Mucosa of rectum (tissue), 2 donors: ENCODE data around the gene MRPL12.

Experiments used
- H3K27ac ChIP-seq, 2 donors: one replicate each; pipeline ENCODE4 v1.7.0; 2013; ENCODE audit warnings: inconsistent platforms in 2 of 2, low read depth in 2 of 2, low read length in 2 of 2
- H3K27me3 ChIP-seq, 2 donors: one replicate each; pipeline ENCODE4 v1.7.0; 2013; ENCODE audit warnings: low read length in 2 of 2; ENCODE audit not compliant: control insufficient read depth in 2 of 2, insufficient read depth in 2 of 2
- H3K36me3 ChIP-seq, 2 donors: one replicate each; pipeline ENCODE4 v1.7.0; 2013; ENCODE audit warnings: low read length in 2 of 2; ENCODE audit not compliant: control insufficient read depth in 2 of 2, insufficient read depth in 2 of 2
- H3K4me1 ChIP-seq, 2 donors: one replicate each; pipeline ENCODE4 v1.7.0; 2013; ENCODE audit warnings: low read length in 2 of 2, mild to moderate bottlenecking in 1 of 2; ENCODE audit not compliant: control insufficient read depth in 2 of 2, insufficient read depth in 2 of 2
- H3K4me3 ChIP-seq, 2 donors: one replicate each; pipeline ENCODE4 v1.7.0; 2013; ENCODE audit warnings: low read length in 2 of 2
- H3K9ac ChIP-seq, 2 donors: one replicate each; pipeline ENCODE4 v1.7.0; 2013; ENCODE audit warnings: low read length in 2 of 2, low read depth in 1 of 2, mild to moderate bottlenecking in 1 of 2
- H3K9me3 ChIP-seq, 2 donors: one replicate each; pipeline ENCODE4 v1.7.0; 2013; ENCODE audit warnings: low read length in 2 of 2; ENCODE audit not compliant: control insufficient read depth in 2 of 2
- donor health status: healthy.
- donor health status: Normal muscosa, but diverticular disease.

MRPL12 gene

GRCh38 chr17:81710514-81711308, 7.5 kb downstream of the MRPL12 start:
- Histone ChIP-seq H3K9ac (peak overlapping the region; percentile 44 to 61), H3K4me1 (peaks cover 32 to 35% of the 10 kb centered on the region in 2 donors)

GRCh38 chr17:81711814-81712467, 8.8 kb downstream of the MRPL12 start, which contains the start of gene SLC25A10:
Gene SLC25A10 (plus strand): TSS chr17:81712284. CDS start chr17:81712427, 143 bp downstream.
- Histone ChIP-seq H3K36me3 (peaks cover 10 to 17% of the 10 kb centered on the region in 2 donors), H3K9ac (peak within 1 kb of the TSS; percentile 74 to 77), H3K27ac (peak within 1 kb of the TSS; percentile 78 to 83), H3K4me1 (peaks cover 32 to 35% of the 10 kb centered on the region in 2 donors), H3K4me3 (peak within 1 kb of the TSS; percentile 75 to 76), H3K9me3 (no peaks in the 10 kb centered on the region), H3K27me3 (no peaks in the 10 kb centered on the region)

More at GRCh38 chr17:81710514-81711308, 7.5 kb downstream of the MRPL12 start:
- H3K27me3 ChIP-seq, result no peaks in the 10 kb centered on the region
- H3K4me3 ChIP-seq, result peak overlapping the region; percentile 75 to 76
- peak overlapping the region; percentile 76 to 83 for H3K27ac ChIP-seq
- peaks cover 18 to 24% of the 10 kb centered on the region in 2 donors for H3K36me3 ChIP-seq
- H3K9me3 ChIP-seq, result no peaks in the 10 kb centered on the region

DNA sequence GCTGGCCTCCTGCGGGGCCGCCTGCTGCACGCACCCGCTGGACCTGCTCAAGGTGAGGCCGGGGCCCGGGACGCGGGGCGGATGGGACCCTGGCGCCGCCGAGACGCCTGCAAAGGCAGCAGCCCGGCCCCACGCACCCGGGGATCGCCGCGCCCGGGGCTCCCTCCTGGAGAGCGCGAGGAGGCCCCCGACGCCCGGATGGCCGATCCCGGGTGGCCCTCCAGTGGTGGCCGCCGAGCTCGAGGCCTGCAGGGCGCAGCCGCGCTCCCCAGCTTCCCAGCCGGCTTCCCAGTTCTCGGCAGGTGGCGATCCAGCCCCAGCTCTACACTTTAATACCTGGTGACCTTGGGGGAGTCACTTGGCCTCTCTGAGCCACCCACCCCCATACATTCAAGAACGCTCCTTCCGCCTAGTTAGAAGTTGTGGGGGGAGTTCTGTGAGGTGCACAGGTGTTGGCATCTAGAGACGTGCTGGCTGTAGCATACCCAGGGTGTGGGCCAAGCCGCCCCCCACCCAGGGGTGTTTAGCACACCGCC, 9.4 kb downstream of the MRPL12 start:
- H3K27ac ChIP-seq, result peak overlapping the region; percentile 78 to 83
- peak overlapping the region; percentile 74 to 77 for H3K9ac ChIP-seq
- no peaks in the 10 kb centered on the region for H3K27me3 ChIP-seq
- no peaks in the 10 kb centered on the region for H3K9me3 ChIP-seq
- peak overlapping the region; percentile 75 to 76 for H3K4me3 ChIP-seq
- H3K36me3 ChIP-seq, result peaks cover 4 to 12% of the 10 kb centered on the region in 2 donors
- peaks cover 32 to 35% of the 10 kb centered on the region in 2 donors for H3K4me1 ChIP-seq

GRCh38 chr17:81713004-81713555, 9.9 kb downstream of the MRPL12 start:
- H3K27me3 ChIP-seq, result no peaks in the 10 kb centered on the region
- H3K27ac ChIP-seq, result peak overlapping the region; percentile 78 to 83
- peaks cover under 1 to 10% of the 10 kb centered on the region in 2 donors for H3K36me3 ChIP-seq
- H3K9ac ChIP-seq, result peak overlapping the region; percentile 74 to 77
- H3K4me1 ChIP-seq, result peaks cover 32 to 35% of the 10 kb centered on the region in 2 donors
- H3K9me3 ChIP-seq, result no peaks in the 10 kb centered on the region
- peak overlapping the region; percentile 75 to 76 for H3K4me3 ChIP-seq

DNA sequence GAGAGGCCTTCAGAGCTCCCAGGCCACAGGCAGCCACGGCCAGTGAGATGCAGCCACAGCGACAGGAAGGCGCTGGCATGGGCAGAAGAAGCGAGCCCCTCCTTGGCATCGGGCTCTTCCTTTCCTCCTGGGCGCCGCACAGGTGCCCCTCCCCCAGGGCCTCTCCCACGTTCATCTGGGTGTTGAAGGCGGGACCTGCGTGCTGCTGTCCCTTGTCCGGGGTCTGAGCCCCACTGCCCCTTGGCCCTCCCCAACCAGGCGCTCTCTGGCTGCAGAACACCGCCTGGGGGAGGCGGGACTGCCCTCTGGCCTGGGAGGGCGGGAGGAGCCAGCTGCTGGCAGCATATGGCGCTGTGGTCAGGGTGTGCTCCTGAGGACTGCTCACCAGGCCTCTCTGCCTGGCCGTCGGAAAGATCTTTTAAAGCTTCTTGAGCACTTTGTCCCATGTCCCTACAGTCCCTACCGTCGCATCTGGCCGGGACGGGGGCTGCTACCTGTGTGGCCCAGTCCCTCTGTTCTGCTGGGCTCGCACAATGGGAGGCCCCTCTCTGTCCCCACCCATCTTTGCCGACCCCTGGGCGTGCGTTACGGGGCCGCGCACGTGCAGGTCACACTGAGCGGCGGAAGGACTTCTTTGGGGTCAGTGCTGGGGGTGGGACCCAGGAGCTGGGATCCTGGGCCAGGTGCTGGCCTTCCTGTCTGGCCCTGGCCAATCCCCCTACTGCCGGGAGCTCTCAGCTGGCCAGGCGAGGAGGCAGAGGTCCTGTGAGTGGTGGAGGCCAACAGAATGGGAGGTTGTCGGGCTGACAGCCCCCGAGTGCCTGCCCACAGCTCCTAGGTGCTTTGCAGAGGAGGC, 10.6 kb downstream of the MRPL12 start:
- Histone ChIP-seq H3K4me1 (peaks cover 32 to 35% of the 10 kb centered on the region in 2 donors), H3K9me3 (no peaks in the 10 kb centered on the region), H3K9ac (peak overlapping the region; percentile 74 to 77), H3K4me3 (peak overlapping the region; percentile 75 to 76), H3K27me3 (no peaks in the 10 kb centered on the region), H3K36me3 (peaks cover 0 to 6% of the 10 kb centered on the region in 2 donors), H3K27ac (peak overlapping the region; percentile 78 to 83)

DNA sequence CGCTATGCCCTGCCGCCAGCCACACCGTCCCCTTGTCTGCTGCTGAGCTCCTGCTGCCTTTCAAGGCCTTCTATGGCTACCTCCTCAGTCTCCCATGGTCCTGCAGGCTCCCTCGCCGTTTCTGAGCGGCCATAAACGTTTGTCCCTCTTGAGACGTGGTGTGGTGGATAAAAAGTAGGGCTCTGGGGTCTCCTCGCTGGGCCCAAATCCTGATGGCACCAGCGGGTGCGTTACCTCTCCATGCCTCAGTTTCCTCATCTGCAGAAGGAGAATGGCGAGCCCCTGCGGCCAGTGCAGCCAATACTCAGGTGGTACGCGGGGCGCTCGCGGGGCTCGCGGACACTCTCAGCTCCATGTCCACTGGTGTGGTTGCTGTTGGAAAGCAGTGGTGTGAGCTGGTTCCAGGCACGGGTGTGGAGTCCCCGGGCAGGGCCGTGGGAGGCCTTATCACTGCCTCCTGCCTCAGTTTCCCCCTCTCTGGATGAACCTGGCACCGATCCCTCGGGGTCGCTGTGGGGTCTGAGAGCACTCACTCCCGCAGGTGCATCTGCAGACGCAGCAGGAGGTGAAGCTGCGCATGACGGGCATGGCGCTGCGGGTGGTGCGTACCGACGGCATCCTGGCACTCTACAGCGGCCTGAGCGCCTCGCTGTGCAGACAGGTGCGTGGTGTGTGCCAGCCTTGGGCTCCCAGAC, 11.4 kb downstream of the MRPL12 start:
- Histone ChIP-seq H3K36me3 (peaks cover 0 to 6% of the 10 kb centered on the region in 2 donors), H3K9ac (peak overlapping the region in 1 of 2 donors; percentile 77), H3K4me3 (peak overlapping the region; percentile 75 to 76)

GRCh38 chr17:81715107-81715871, 12.1 kb downstream of the MRPL12 start:
- H3K36me3 ChIP-seq, result peaks cover 0 to 7% of the 10 kb centered on the region in 2 donors
- no peaks in the 10 kb centered on the region for H3K9me3 ChIP-seq
- H3K9ac ChIP-seq, result no peak overlapping the region
- no peak overlapping the region for H3K27ac ChIP-seq
- no peaks in the 10 kb centered on the region for H3K27me3 ChIP-seq
- H3K4me1 ChIP-seq, result peaks cover 27 to 29% of the 10 kb centered on the region in 2 donors
- H3K4me3 ChIP-seq, result no peak overlapping the region

More for the DNA sequence above, 11.4 kb downstream of the MRPL12 start:
- Histone ChIP-seq H3K4me1 (peaks cover 32 to 35% of the 10 kb centered on the region in 2 donors), H3K27ac (peak overlapping the region in 1 of 2 donors; percentile 83), H3K27me3 (no peaks in the 10 kb centered on the region), H3K9me3 (no peaks in the 10 kb centered on the region)

- Histone ChIP-seq H3K9ac (no peak overlapping the region), H3K4me1 (peaks cover 19 to 22% of the 10 kb centered on the region in 2 donors), H3K36me3 (peaks cover 0 to 9% of the 10 kb centered on the region in 2 donors), H3K9me3 (no peaks in the 10 kb centered on the region), H3K27me3 (no peaks in the 10 kb centered on the region), H3K4me3 (no peak overlapping the region), H3K27ac (no peak overlapping the region)
These were observed 12.9 kb downstream of the MRPL12 start for GRCh38 chr17:81715872-81716673.
